Hippocampal formation (tissue), 2 donors: ENCODE data around the gene PLCB2.

Experiments
- DNase-seq, 2 donors: peaks; one replicate each; lab custom pipeline; 2025; lab: John Stamatoyannopoulos, UW

Gene PLCB2

GRCh38 chr15:40342416-40343320 lies 34.9 kb upstream of the PLCB2 start:
- no peak for DNase-seq

- DNase-seq = peak; percentile 78 to 87
Observed at GRCh38 chr15:40340740-40341400, 33.1 kb upstream of the PLCB2 start, which contains the start of gene CCDC9B. Gene CCDC9B (minus strand): TSS chr15:40340939. CDS start chr15:40340819, 120 bp downstream.

- peak in 1 of 2 donors; percentile 69 for DNase-seq
Observed at GRCh38 chr15:40340038-40340739, 32.5 kb upstream of the PLCB2 start.

GRCh38 chr15:40339621-40339945 lies 31.8 kb upstream of the PLCB2 start:
- no peak for DNase-seq

- peak; percentile 66 to 69 for DNase-seq
Observed at GRCh38 chr15:40338921-40339620, 31.3 kb upstream of the PLCB2 start.

GRCh38 chr15:40338041-40338657 lies 30.4 kb upstream of the PLCB2 start:
- DNase-seq = peak in 1 of 2 donors; percentile 30

- DNase-seq = no peak
Observed at GRCh38 chr15:40337597-40337996, 29.9 kb upstream of the PLCB2 start.

GRCh38 chr15:40336744-40337122 lies 29.0 kb upstream of the PLCB2 start:
- no peak for DNase-seq

- no peak for DNase-seq
Observed at GRCh38 chr15:40335938-40336743, 28.4 kb upstream of the PLCB2 start.

GRCh38 chr15:40334941-40335795 lies 27.4 kb upstream of the PLCB2 start:
- DNase-seq = peak in 1 of 2 donors; percentile 13

GRCh38 chr15:40334541-40334940 lies 26.8 kb upstream of the PLCB2 start:
- no peak for DNase-seq

- peak; percentile 33 to 58 for DNase-seq
Observed at GRCh38 chr15:40333922-40334492, 26.3 kb upstream of the PLCB2 start.

GRCh38 chr15:40332113-40332781 lies 24.5 kb upstream of the PLCB2 start:
- DNase-seq = no peak

- no peak for DNase-seq
Observed at GRCh38 chr15:40331637-40332036, 23.9 kb upstream of the PLCB2 start.

GRCh38 chr15:40331026-40331425 lies 23.3 kb upstream of the PLCB2 start:
- no peak for DNase-seq

GRCh38 chr15:40330368-40330836 lies 22.7 kb upstream of the PLCB2 start:
- DNase-seq = no peak

- DNase-seq = no peak
Observed at GRCh38 chr15:40329804-40330203, 22.1 kb upstream of the PLCB2 start.

GRCh38 chr15:40328751-40329150 lies 21.0 kb upstream of the PLCB2 start:
- DNase-seq = no peak

- no peak for DNase-seq
Observed at GRCh38 chr15:40328176-40328575, 20.4 kb upstream of the PLCB2 start.
